ENCODE data around the gene OR6B1.

DNA sequence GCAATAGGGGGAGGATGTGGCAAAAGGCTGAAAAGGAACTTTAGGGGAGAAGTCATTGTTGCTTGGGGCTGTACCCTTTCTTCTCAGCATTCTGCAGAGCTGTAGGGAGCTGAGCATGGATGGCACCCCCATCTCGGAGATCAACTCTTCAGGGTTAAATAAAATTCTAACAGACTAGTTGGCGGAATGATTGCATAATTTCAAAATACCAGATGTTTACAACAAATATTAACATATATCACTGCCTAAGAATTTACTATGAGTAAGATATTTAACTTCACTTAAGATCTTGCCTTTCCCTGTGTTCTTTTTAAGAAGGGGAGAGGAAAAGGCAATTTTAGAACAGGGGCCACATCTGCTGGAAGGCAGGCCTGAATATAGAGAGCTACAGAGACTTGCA is 46.0 kb upstream of the OR6B1 start:
- TF ChIP-seq, protein P1, sequence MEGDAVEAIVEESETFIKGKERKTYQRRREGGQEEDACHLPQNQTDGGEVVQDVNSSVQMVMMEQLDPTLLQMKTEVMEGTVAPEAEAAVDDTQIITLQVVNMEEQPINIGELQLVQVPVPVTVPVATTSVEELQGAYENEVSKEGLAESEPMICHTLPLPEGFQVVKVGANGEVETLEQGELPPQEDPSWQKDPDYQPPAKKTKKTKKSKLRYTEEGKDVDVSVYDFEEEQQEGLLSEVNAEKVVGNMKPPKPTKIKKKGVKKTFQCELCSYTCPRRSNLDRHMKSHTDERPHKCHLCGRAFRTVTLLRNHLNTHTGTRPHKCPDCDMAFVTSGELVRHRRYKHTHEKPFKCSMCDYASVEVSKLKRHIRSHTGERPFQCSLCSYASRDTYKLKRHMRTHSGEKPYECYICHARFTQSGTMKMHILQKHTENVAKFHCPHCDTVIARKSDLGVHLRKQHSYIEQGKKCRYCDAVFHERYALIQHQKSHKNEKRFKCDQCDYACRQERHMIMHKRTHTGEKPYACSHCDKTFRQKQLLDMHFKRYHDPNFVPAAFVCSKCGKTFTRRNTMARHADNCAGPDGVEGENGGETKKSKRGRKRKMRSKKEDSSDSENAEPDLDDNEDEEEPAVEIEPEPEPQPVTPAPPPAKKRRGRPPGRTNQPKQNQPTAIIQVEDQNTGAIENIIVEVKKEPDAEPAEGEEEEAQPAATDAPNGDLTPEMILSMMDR (IDR thresholded peaks at IDR 0.05), result no peak
- TF ChIP-seq EZH2 (IDR thresholded peaks at IDR 0.05; ENCODE audit: borderline replicate concordance, insufficient read depth, low read depth, low read length, poor library complexity, severe bottlenecking), result no peak
